ENCODE data around the gene ZNF318.
"Not testable (repeated sequence)": the region's sequence is repeated elsewhere in the genome, so short reads cannot be mapped to it uniquely, and the experiment has no call there.

The ZNF318 gene

DNA sequence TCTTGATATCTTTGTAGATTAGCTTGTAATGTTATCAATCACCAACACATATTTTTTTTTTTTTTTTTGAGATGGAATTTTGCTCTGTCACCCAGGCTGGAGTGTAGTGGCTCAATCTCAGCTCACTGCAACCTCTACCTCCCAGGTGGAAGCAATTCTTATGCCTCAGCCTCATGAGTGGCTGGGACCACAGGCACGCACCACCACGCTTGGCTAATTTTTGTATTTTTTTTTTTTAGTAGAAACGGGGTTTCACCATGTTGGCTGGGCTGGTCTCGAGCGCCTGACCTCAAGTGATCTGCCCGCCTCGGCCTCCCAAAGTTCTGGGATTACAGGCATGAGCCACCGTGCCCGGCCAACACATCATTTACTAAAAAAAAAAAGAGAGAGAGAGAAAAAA is 11.4 kb upstream of the ZNF318 start:
- FAIRE-seq: not testable (repeated sequence)

- no peak for FAIRE-seq
Measured at GRCh38 chr6:43378631-43379030, 9.2 kb upstream of the ZNF318 start.

DNA sequence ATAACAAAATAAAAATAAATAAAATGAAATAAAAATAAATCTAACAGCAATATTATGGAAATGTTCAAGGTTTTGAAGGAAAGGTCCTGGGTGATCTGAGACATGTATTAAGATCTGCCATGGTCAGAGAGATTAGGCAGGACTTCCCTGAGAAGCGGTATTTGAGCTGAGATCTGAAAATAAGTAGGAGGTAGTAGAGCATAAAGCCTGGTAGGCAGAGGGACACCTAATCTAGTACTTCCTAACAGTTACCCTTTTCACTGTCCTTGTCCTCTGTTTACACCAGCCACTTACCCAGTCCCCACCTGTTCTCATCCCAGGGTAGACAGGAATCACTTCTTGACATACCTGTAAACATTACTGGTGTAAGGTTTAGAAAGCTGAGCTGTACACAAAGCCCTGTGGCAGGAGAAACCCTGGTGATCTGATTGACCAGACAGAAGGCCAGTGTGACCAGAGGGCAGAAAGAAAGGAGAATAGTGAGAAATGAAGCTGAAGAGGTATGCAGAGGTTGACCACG is 8.3 kb upstream of the ZNF318 start:
- no peak for FAIRE-seq

GRCh38 chr6:43376551-43376981 is 7.1 kb upstream of the ZNF318 start:
- FAIRE-seq: no peak

- FAIRE-seq: no peak
Measured at GRCh38 chr6:43375693-43376092, 6.2 kb upstream of the ZNF318 start.

GRCh38 chr6:43373252-43373875 is 3.9 kb upstream of the ZNF318 start:
- no peak for FAIRE-seq

DNA sequence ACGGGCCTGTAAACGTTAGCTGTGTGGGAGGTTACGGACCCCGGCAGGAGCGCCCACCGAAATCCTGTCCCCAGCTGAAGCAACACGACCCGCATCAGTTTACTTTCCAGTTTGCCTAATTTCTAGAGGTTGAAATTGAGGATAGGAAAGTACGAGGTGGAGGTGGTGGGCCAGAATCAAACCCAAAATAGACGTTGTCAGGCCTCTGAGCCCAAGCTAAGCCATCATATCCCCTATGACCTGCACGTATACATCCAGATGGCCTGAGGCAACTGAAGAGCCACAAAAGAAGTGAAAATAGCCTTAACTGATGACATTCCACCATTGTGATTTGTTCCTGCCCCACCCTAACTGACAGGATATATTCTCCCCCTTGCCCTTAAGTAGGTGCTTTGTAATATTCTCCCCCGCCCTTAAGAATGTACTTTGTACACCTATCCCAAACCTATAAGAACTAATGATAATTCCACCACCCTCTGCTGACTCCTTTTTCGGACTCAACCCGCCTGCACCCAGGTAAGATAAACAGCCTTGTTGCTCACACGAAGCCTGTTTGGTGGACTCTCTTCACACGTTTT is 645 bp upstream of the ZNF318 start:
- FAIRE-seq: not testable (repeated sequence)

- no peak for FAIRE-seq
Measured at GRCh38 chr6:43368259-43369160, 937 bp downstream of the ZNF318 start.

- no peak for FAIRE-seq
Measured at GRCh38 chr6:43367245-43367984, 2.0 kb downstream of the ZNF318 start.

DNA sequence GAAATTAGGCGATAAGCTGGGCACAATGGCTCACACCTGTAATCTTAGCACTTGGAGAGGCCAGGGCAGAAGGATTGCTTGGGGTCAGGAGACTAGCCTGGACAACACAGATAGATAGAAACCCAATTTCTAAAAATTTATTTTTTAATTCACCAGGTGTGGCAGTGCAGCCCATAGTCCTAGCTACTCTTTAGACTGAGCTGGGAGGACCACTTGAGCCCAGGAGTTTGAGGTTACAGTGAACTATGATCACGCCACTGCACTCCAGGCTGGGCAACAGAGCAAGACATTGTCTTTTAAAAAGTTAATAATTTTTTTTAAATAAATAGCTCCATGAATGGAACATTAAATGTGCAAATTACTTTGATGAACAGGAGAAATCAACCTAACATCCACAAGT is 8.2 kb downstream of the ZNF318 start:
- no peak for FAIRE-seq

DNA sequence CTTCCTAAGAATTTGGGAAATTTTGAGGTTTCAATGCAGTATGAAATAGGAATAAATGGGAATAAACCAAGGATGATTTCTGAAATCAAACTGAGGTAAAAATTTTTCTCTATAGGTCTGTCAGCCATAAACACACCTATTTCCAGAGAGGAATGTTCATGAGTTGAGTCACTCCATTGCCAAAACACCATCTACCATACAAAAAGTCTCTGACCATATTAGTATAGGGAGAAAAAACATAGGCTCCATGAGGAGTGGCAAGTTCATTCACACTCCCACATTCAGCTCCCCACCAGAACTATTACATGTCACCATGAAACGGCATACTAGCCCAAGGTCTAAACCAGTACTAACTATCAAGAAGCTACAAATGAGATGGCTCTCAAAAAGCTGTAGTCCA is 9.6 kb downstream of the ZNF318 start:
- no peak for FAIRE-seq

- FAIRE-seq: no peak
Measured at GRCh38 chr6:43359381-43359780, 10.1 kb downstream of the ZNF318 start.

DNA sequence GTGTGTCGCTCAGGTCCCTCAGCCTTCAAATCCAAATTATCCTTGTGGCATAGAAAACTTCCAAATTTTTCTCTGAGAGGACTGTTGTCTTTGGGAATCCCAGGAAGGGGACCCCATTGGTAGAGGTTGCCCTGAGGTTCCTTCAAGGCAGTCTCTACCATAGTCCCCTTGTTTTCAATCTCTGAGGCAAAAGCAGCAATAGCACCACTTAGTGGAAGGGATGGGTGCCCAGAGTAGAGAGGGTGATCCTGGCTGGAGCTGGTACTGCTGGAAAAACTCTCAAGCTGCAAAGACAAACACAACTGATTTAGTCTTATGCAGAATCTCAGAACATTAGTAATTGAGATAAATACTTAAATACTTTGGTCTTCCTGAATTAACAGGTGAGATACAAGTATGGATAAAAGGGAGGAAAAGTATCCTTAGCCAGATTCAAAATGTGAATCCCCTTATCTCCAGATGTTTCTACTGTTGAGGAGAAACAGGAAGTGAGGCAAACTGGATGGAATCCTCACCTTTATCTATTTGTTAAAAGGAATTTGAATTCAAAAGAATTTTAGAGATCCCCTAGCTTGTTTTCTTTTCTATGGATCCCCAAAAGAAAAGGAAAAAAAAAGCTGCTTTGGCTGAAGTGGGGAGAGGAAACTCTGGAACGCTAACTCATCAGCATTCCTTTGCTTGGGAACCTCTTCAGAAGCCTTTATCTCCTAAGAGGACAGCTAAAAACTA is 13.4 kb downstream of the ZNF318 start:
- no peak for FAIRE-seq

- FAIRE-seq: not testable (repeated sequence)
Measured at GRCh38 chr6:43351951-43352350, 17.5 kb downstream of the ZNF318 start.

- FAIRE-seq: no peak
Measured at GRCh38 chr6:43347444-43347843, 22.0 kb downstream of the ZNF318 start.

DNA sequence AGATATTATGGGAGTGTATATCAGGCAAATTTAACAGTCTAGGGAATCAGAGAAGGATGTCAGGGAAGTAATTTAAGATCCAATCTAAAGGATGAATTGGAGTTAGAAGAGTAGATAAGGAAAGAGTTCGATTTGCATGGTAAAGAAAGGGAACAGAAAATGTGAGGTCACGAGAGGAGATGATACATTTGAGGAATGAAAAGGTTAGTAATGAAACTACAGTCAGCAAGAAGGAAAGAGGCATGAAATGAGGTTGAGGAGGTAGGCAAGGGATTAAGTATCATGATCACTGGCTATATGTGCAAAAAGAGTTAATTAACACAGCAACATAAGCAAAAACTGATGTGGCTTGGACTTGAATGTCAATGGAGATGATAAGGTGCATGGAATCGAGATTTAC is 22.4 kb downstream of the ZNF318 start:
- no peak for FAIRE-seq

- FAIRE-seq: not testable (repeated sequence)
Measured at GRCh38 chr6:43346243-43346642, 23.2 kb downstream of the ZNF318 start.

GRCh38 chr6:43339168-43339567 is 30.3 kb downstream of the ZNF318 start:
- no peak for FAIRE-seq

- FAIRE-seq: no peak
Measured at GRCh38 chr6:43338243-43338642, 31.2 kb downstream of the ZNF318 start.

- FAIRE-seq: no peak
Measured at GRCh38 chr6:43336382-43336781, 33.1 kb downstream of the ZNF318 start.

- no peak for FAIRE-seq
Measured at GRCh38 chr6:43335469-43335868, 34.0 kb downstream of the ZNF318 start.

- peak; percentile 53 for FAIRE-seq
Measured at GRCh38 chr6:43334466-43335095, 34.9 kb downstream of the ZNF318 start.
